Measurements from ENCODE around the gene DIPK1A. TPM values are rescaled to one million over a fixed set of nuclear protein-coding genes. Genes with fewer than 3 reads are reported as not detected.

The DIPK1A gene
- total RNA-seq, 1 donor from 2014 or later = 10.7 TPM

GRCh38 chr1:92881391-92881790 is 79.9 kb downstream of the DIPK1A start:
- no peak for ATAC-seq
- DNase-seq (ENCODE audit: low spot score) = no peak

- DNase-seq (ENCODE audit: low spot score) (no peak), ATAC-seq (no peak)
Observed at GRCh38 chr1:92879316-92879968, 81.8 kb downstream of the DIPK1A start.

GRCh38 chr1:92877792-92878191 is 83.5 kb downstream of the DIPK1A start:
- ATAC-seq (peak; percentile 37), DNase-seq (ENCODE audit: low spot score) (no peak)

GRCh38 chr1:92877081-92877711 is 84.1 kb downstream of the DIPK1A start:
- DNase-seq (ENCODE audit: low spot score) = no peak
- ATAC-seq = no peak

- DNase-seq (ENCODE audit: low spot score) = no peak
- ATAC-seq = no peak
Observed at GRCh38 chr1:92876351-92876750, 84.9 kb downstream of the DIPK1A start.

- no peak for ATAC-seq
- DNase-seq (ENCODE audit: low spot score) = no peak
Observed at GRCh38 chr1:92874987-92875386, 86.3 kb downstream of the DIPK1A start.

GRCh38 chr1:92872719-92873118 is 88.5 kb downstream of the DIPK1A start:
- no peak for ATAC-seq
- DNase-seq (ENCODE audit: low spot score) = no peak

GRCh38 chr1:92870591-92870990 is 90.7 kb downstream of the DIPK1A start:
- ATAC-seq (no peak), DNase-seq (ENCODE audit: low spot score) (no peak)

GRCh38 chr1:92864131-92864530 is 97.1 kb downstream of the DIPK1A start:
- ATAC-seq (no peak), DNase-seq (ENCODE audit: low spot score) (no peak)

- DNase-seq (ENCODE audit: low spot score) = no peak
Observed at GRCh38 chr1:92862605-92863004, 98.7 kb downstream of the DIPK1A start.

GRCh38 chr1:92859400-92860039 is 101.7 kb downstream of the DIPK1A start:
- ATAC-seq (peak; percentile 3), DNase-seq (ENCODE audit: low spot score) (no peak)

More at GRCh38 chr1:92862605-92863004, 98.7 kb downstream of the DIPK1A start:
- ATAC-seq = no peak

- peak; percentile 93 for ATAC-seq
- DNase-seq (ENCODE audit: low spot score) = no peak
Observed at GRCh38 chr1:92858564-92859399, 102.5 kb downstream of the DIPK1A start.

- peak; percentile 81 for ATAC-seq
- DNase-seq (ENCODE audit: low spot score) = no peak
Observed at GRCh38 chr1:92857817-92858216, 103.4 kb downstream of the DIPK1A start.

GRCh38 chr1:92855236-92855635 is 106.0 kb downstream of the DIPK1A start:
- ATAC-seq (no peak), DNase-seq (ENCODE audit: low spot score) (no peak)

- DNase-seq (ENCODE audit: low spot score) (no peak), ATAC-seq (no peak)
Observed at GRCh38 chr1:92854101-92854785, 107.0 kb downstream of the DIPK1A start.

GRCh38 chr1:92853299-92853698 is 108.0 kb downstream of the DIPK1A start:
- DNase-seq (ENCODE audit: low spot score) (no peak), ATAC-seq (no peak)

- ATAC-seq (no peak), DNase-seq (ENCODE audit: low spot score) (no peak)
Observed at GRCh38 chr1:92851729-92852128, 109.5 kb downstream of the DIPK1A start.

GRCh38 chr1:92850019-92850418 is 111.2 kb downstream of the DIPK1A start:
- DNase-seq (ENCODE audit: low spot score) (no peak), ATAC-seq (no peak)

- no peak for DNase-seq (ENCODE audit: low spot score)
- ATAC-seq = no peak
Observed at GRCh38 chr1:92848201-92848600, 113.1 kb downstream of the DIPK1A start.

- DNase-seq (ENCODE audit: low spot score) (no peak), ATAC-seq (no peak)
Observed at GRCh38 chr1:92845908-92846307, 115.4 kb downstream of the DIPK1A start.

GRCh38 chr1:92844439-92844838 is 116.8 kb downstream of the DIPK1A start:
- DNase-seq (ENCODE audit: low spot score) = no peak
- no peak for ATAC-seq

All from left lobe of liver (tissue), 2 donors.